DOHH2 (cell line): Measurements from ENCODE around the gene STX8.

ENCODE experiments used
- H3F3A ChIP-seq: fragments of 200-600 bp; sonication (generic), shearing (Covaris generic); 2 replicates; pipeline ENCODE4 v1.6.0; 2016; ENCODE audit warnings: antibody characterized with exemption, mild to moderate bottlenecking; ENCODE audit not compliant: control insufficient read depth, insufficient read depth
- H3K27ac ChIP-seq: fragments of 200-600 bp; sonication (generic); 2 replicates; pipeline ENCODE4 v1.5.1; 2014; ENCODE audit warnings: low read depth, mild to moderate bottlenecking, low read length, moderate library complexity
- H3K27me3 ChIP-seq: fragments of 200-600 bp; sonication (generic); 2 replicates; pipeline ENCODE4 v1.6.1; 2014; ENCODE audit warnings: mild to moderate bottlenecking, low read length, mixed read lengths; ENCODE audit not compliant: control insufficient read depth
- H3K36me3 ChIP-seq: fragments of 200-600 bp; sonication (generic); 2 replicates; pipeline ENCODE4 v1.6.1; 2014; ENCODE audit warnings: mild to moderate bottlenecking, low read length, moderate library complexity, mixed read lengths; ENCODE audit not compliant: control insufficient read depth
- H3K4me1 ChIP-seq: fragments of 200-600 bp; sonication (generic); 2 replicates; pipeline ENCODE4 v1.6.1; 2014; ENCODE audit warnings: mild to moderate bottlenecking, low read length, mixed read lengths; ENCODE audit not compliant: control insufficient read depth
- H3K4me2 ChIP-seq: fragments of 200-600 bp; sonication (generic); 2 replicates; pipeline ENCODE4 v1.6.0; 2014; ENCODE audit warnings: mild to moderate bottlenecking, low read length, moderate library complexity
- H3K4me3 ChIP-seq: fragments of 200-600 bp; sonication (generic); 2 replicates; pipeline ENCODE4 v1.5.1; 2014; ENCODE audit warnings: mild to moderate bottlenecking, low read length, mixed read lengths
- H3K79me2 ChIP-seq: fragments of 200-600 bp; sonication (generic); 2 replicates; pipeline ENCODE4 v1.6.1; 2014; ENCODE audit warnings: mild to moderate bottlenecking, low read length, mixed read lengths; ENCODE audit not compliant: control insufficient read depth
- H3K9me2 ChIP-seq: fragments of 200-600 bp; sonication (generic); replicated peaks from 2 replicates; pipeline ENCODE4 v1.6.1; 2014; ENCODE audit warnings: mild to moderate bottlenecking, low read length, mixed read lengths; ENCODE audit not compliant: control insufficient read depth
- H3K9me3 ChIP-seq: fragments of 200-600 bp; sonication (generic); 2 replicates; pipeline ENCODE4 v1.6.1; 2014; ENCODE audit warnings: antibody characterized with exemption, low read length, mixed read lengths; ENCODE audit not compliant: control insufficient read depth, insufficient read depth
- H4K20me1 ChIP-seq: fragments of 200-600 bp; sonication (generic); 2 replicates; pipeline ENCODE4 v1.6.0; 2014; ENCODE audit warnings: low read depth, mild to moderate bottlenecking, antibody characterized with exemption, low read length, moderate library complexity; ENCODE audit not compliant: control insufficient read depth, insufficient read depth
- EZH2phosphoT487 ChIP-seq: fragments of 200-600 bp; sonication (generic); IDR thresholded peaks from 2 replicates; pipeline ENCODE4 v1.6.1; 2017; ENCODE audit warnings: borderline replicate concordance, mild to moderate bottlenecking, antibody characterized with exemption, low read length, moderate library complexity, mixed read lengths
- TF ChIP-seq, protein P1 (sequence below): fragments of 200-600 bp; sonication (generic); IDR thresholded peaks from one replicate; pipeline ENCODE4 v1.5.1; 2014; ENCODE audit warnings: antibody characterized with exemption, mild to moderate bottlenecking, low read depth, low read length; ENCODE audit not compliant: poor library complexity, severe bottlenecking

Gene STX8

DNA sequence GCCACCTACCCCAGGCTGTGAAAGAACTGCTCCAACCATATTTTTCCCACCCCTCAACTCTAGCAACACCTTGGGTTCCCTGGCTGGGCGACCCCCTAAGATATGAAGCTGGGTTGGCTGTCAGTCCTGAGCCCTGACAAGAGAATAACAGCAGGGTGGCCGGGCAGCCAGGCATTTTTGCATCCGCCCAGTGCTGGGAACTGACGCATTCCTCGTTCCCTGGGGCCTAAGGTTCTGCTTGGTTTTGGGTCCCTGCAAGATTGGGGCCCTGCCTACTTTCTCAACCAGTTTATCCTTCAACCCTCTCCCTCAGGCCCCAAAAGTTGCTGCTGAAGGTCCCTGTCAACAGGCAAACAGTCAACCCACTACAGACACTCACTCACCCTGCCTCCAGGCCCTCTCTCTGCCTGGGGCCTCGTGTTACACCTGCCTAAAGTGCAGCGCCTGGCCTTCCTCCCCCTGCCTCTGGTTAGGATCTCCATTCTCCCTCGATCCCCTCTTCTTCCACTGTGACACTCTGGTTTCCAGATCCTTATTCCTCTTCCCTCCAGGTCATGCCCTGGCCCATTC lies 151.5 kb downstream of the STX8 start:
- H3K4me3 ChIP-seq = no peak overlapping the region
- no peak overlapping the region for H3K4me2 ChIP-seq
- no peak overlapping the region for H3K27ac ChIP-seq
- H3K9me3 ChIP-seq = no peaks in the 10 kb centered on the region
- H3K4me1 ChIP-seq = no peaks in the 10 kb centered on the region
- no peaks in the 10 kb centered on the region for H3K79me2 ChIP-seq
- H3K9me2 ChIP-seq = no peaks in the 10 kb centered on the region
- H3F3A ChIP-seq = no peaks in the 10 kb centered on the region
- H4K20me1 ChIP-seq = no peaks in the 10 kb centered on the region
- H3K36me3 ChIP-seq = no peaks in the 10 kb centered on the region
- H3K27me3 ChIP-seq = no peaks in the 10 kb centered on the region
- no peak for TF ChIP-seq EZH2phosphoT487
- TF ChIP-seq, protein P1, sequence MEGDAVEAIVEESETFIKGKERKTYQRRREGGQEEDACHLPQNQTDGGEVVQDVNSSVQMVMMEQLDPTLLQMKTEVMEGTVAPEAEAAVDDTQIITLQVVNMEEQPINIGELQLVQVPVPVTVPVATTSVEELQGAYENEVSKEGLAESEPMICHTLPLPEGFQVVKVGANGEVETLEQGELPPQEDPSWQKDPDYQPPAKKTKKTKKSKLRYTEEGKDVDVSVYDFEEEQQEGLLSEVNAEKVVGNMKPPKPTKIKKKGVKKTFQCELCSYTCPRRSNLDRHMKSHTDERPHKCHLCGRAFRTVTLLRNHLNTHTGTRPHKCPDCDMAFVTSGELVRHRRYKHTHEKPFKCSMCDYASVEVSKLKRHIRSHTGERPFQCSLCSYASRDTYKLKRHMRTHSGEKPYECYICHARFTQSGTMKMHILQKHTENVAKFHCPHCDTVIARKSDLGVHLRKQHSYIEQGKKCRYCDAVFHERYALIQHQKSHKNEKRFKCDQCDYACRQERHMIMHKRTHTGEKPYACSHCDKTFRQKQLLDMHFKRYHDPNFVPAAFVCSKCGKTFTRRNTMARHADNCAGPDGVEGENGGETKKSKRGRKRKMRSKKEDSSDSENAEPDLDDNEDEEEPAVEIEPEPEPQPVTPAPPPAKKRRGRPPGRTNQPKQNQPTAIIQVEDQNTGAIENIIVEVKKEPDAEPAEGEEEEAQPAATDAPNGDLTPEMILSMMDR = no peak

DNA sequence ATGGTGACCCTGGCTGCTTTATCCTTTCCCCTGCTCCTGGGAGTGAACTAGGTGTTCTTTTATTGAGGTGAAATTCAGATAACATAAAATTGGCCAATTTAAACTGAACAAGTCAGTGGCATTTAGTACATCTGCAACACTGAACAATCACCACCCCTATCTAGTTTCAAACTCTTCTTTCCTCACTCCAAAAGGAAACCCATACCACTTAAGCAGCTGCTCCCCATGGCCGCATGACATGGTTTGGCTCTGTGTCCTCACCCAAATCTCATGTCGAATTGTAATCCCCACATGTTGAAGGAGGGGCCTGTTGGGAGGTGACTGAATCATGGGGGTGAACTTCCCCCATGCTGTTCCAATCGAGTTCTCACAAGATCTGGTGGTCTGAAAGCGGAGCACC lies 154.1 kb downstream of the STX8 start:
- no peaks in the 10 kb centered on the region for H3K27me3 ChIP-seq
- H3K36me3 ChIP-seq = no peaks in the 10 kb centered on the region

DNA sequence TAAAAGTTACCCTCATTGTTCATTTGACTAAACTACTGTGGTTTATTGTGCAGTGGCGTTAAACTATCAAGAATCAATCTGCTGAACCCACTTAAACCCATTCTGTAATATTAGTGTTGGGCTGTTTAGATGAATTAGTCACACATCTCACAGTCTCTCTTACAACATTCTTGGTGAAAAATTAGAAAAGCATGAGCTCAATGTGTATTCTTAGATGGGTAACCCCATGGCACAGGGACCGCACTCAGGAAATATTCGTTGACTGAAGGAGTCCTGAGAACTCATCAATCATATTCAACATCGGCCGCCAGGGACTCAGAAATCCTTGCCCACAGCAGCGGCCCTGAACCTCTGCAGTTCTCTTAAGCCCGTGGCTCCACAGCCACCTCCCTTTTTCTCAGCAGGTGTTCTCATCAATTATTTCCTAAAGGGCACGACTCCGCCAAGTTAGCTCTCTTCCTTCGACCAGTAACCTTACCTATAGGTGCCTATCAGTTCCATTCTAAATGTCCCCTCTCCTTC lies 155.6 kb downstream of the STX8 start:
- Histone ChIP-seq H3K79me2 (no peaks in the 10 kb centered on the region), H3K9me3 (no peaks in the 10 kb centered on the region; the same call in 1 of the 2 replicates), H3K27ac (no peak overlapping the region)

More for the DNA sequence above, 154.1 kb downstream of the STX8 start:
- no peaks in the 10 kb centered on the region for H3F3A ChIP-seq
- no peak for TF ChIP-seq EZH2phosphoT487
- TF ChIP-seq, protein P1 = no peak
- no peak overlapping the region for H3K4me3 ChIP-seq
- H3K4me2 ChIP-seq = no peak overlapping the region
- no peak overlapping the region for H3K27ac ChIP-seq
- no peaks in the 10 kb centered on the region for H3K79me2 ChIP-seq
- H3K4me1 ChIP-seq = no peaks in the 10 kb centered on the region
- no peaks in the 10 kb centered on the region for H4K20me1 ChIP-seq
- no peaks in the 10 kb centered on the region; the same call in 1 of the 2 replicates for H3K9me3 ChIP-seq
- no peaks in the 10 kb centered on the region for H3K9me2 ChIP-seq

More for the DNA sequence above, 155.6 kb downstream of the STX8 start:
- Histone ChIP-seq H3K4me2 (no peak overlapping the region), H4K20me1 (no peaks in the 10 kb centered on the region), H3K4me1 (no peaks in the 10 kb centered on the region), H3K4me3 (no peak overlapping the region), H3K36me3 (no peaks in the 10 kb centered on the region), H3K9me2 (no peaks in the 10 kb centered on the region), H3K27me3 (no peaks in the 10 kb centered on the region), H3F3A (no peaks in the 10 kb centered on the region)
- no peak for TF ChIP-seq EZH2phosphoT487
- TF ChIP-seq, protein P1 = no peak
